HG03139 (cell line): ENCODE results near the gene CXCR5.

Experiments used
- ATAC-seq: cut with Tn5 transposase; IDR thresholded peaks from one replicate; pipeline ENCODE4 v1.9.1; 2021; ENCODE audit not compliant: unreplicated experiment

The CXCR5 gene

GRCh38 chr11:118876286-118876685 lies 7.4 kb upstream of the CXCR5 start:
- ATAC-seq, result no peak

- ATAC-seq, result no peak
Measured at GRCh38 chr11:118877487-118878162, 6.1 kb upstream of the CXCR5 start.

- no peak for ATAC-seq
Measured at GRCh38 chr11:118878163-118878563, 5.5 kb upstream of the CXCR5 start.

GRCh38 chr11:118881228-118881627 lies 2.5 kb upstream of the CXCR5 start:
- no peak for ATAC-seq

- no peak for ATAC-seq
Measured at GRCh38 chr11:118882491-118882890, 1.2 kb upstream of the CXCR5 start.

- ATAC-seq, result no peak
Measured at GRCh38 chr11:118883004-118883367, 706 bp upstream of the CXCR5 start.

GRCh38 chr11:118884875-118885274 lies 1.2 kb downstream of the CXCR5 start:
- ATAC-seq, result no peak

- ATAC-seq, result no peak
Measured at GRCh38 chr11:118885319-118885718, 1.6 kb downstream of the CXCR5 start.

GRCh38 chr11:118885831-118886565 lies 2.3 kb downstream of the CXCR5 start:
- no peak for ATAC-seq

GRCh38 chr11:118886681-118887111 lies 3.0 kb downstream of the CXCR5 start:
- no peak for ATAC-seq

GRCh38 chr11:118887206-118887605 lies 3.5 kb downstream of the CXCR5 start:
- ATAC-seq, result no peak

- ATAC-seq, result no peak
Measured at GRCh38 chr11:118888398-118888797, 4.7 kb downstream of the CXCR5 start.

GRCh38 chr11:118889797-118890196 lies 6.1 kb downstream of the CXCR5 start:
- no peak for ATAC-seq

GRCh38 chr11:118892514-118892913 lies 8.8 kb downstream of the CXCR5 start:
- ATAC-seq, result no peak

- ATAC-seq, result no peak
Measured at GRCh38 chr11:118892964-118893363, 9.3 kb downstream of the CXCR5 start.

GRCh38 chr11:118893662-118894061 lies 10.0 kb downstream of the CXCR5 start:
- ATAC-seq, result no peak

GRCh38 chr11:118894192-118894591 lies 10.5 kb downstream of the CXCR5 start:
- no peak for ATAC-seq

GRCh38 chr11:118895093-118896039 lies 11.7 kb downstream of the CXCR5 start:
- ATAC-seq, result no peak

GRCh38 chr11:118896472-118896913 lies 12.8 kb downstream of the CXCR5 start:
- ATAC-seq, result no peak

- no peak for ATAC-seq
Measured at GRCh38 chr11:118896921-118897591, 13.4 kb downstream of the CXCR5 start.
